ENCODE results near the gene TSHZ3. TPM values are rescaled to one million over a fixed set of nuclear protein-coding genes. Genes with fewer than 3 reads are reported as not detected.

TSHZ3 gene
- total and polyA plus RNA-seq, 9 of the 15 experiments (the other 6 are each of a cell fraction or from before 2014, with no cell fraction given): 0.03 to 0.13 (median 0.05) TPM; not detected in 5

DNA sequence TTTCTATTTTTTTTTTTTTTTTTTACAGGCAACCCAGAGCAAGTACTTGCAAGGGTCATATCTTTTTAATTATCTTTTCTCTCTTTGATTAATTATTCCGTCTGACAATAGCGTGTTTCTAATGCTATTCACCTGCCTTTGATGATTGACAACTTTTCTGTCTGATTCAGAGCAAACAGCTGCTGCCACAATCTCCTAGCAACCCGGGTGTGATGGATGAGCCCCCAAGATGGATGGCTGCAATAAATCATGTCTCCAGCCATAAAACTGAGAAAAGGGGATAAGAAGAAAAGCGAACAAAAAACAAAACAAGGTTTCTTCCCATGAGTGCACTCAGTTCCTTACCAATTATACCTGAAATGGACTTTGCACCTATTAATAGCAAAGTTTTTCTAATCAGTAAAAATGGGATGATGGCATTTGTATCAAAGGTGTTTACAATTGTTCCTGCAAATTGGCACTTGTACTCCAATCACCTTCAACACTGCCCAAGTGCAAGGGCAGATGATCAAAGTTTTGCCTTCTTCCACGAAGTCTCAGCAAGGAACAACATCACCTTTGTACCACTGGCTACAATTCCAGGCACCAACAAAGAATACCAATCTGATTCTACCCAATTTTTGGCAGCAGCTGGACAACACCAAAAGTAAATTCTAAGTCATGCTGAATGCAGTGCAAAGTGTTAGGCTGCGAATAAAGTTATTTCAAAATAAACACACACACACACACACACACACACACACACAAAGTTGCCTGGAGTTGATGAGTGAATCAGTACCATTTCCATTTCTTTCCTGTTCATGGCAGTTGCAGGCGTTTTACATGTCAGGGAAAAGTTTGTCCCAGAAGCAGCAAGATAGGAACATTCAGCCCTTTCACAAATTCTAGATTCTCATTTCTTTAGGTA lies 12.0 kb downstream of the TSHZ3 start:
- FAIRE-seq: no peak
- WGBS (ENCODE audit: insufficient coverage, low coverage, missing lambda C conversion rate): 0% methylated on average over 7 of the region's 7 CpGs
- BruUV-seq (replicated peaks): no TSS peak
- H3K27me3 ChIP-seq (ENCODE audit: control insufficient read depth in 2 of 2, insufficient read depth in 2 of 2, low read length in 2 of 2): peaks cover 7 to 29% of the 10 kb centered on the region in 2 experiments; a peak in 3 of 5 replicates
- ChIA-PET POLR2A (no interaction called here), CTCF (ENCODE audit: low intra/inter-chr PET ratio) (no interaction called here)
- H3K36me3 ChIP-seq (ENCODE audit: control insufficient read depth, insufficient read depth, low read length): no peaks in the 10 kb centered on the region
- no peak overlapping the region for H3K27ac ChIP-seq (ENCODE audit: extremely low read depth, low read depth, low read length)
- peaks cover 6% of the 10 kb centered on the region; the same call in 1 of the 2 replicates for H4K20me1 ChIP-seq (replicated peaks; ENCODE audit: control insufficient read depth, insufficient read depth, low read length)
- in situ Hi-C loops (cut with MboI): no loop called here
- H3K4me2 ChIP-seq (ENCODE audit: insufficient read depth, low read length): no peak overlapping the region
- peaks cover 3% of the 10 kb centered on the region for H3K9me1 ChIP-seq (ENCODE audit: control insufficient read depth, insufficient read depth, low read length)
- ATAC-seq: no peak
- no peaks in the 10 kb centered on the region; a peak in 1 of 5 replicates for H3K4me1 ChIP-seq (replicated peaks in 1 of 2; ENCODE audit: control insufficient read depth in 2 of 2, insufficient read depth in 2 of 2, low read length in 2 of 2)
- no peak overlapping the region for H3K9ac ChIP-seq (ENCODE audit: insufficient read depth in 1 of 2, low read depth in 2 of 2, low read length in 2 of 2)
- intact Hi-C loops (cut with micrococcal nuclease): no loop called here
- H3K9me3 ChIP-seq (replicated peaks; ENCODE audit: control insufficient read depth, insufficient read depth, low read depth, low read length): no peaks in the 10 kb centered on the region
- no peak for TF ChIP-seq ZNF586 (CRISPR knock-in tag; conservative IDR thresholded peaks at IDR 0.05)
- no peak for TF ChIP-seq TEAD1 (CRISPR knock-in tag; IDR thresholded peaks at IDR 0.05)
- TF ChIP-seq HDAC3 (IDR thresholded peaks at IDR 0.05; ENCODE audit: borderline replicate concordance, partially characterized antibody): no peak
- TF ChIP-seq, protein P1, sequence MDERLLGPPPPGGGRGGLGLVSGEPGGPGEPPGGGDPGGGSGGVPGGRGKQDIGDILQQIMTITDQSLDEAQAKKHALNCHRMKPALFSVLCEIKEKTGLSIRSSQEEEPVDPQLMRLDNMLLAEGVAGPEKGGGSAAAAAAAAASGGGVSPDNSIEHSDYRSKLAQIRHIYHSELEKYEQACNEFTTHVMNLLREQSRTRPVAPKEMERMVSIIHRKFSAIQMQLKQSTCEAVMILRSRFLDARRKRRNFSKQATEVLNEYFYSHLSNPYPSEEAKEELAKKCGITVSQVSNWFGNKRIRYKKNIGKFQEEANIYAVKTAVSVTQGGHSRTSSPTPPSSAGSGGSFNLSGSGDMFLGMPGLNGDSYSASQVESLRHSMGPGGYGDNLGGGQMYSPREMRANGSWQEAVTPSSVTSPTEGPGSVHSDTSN (CRISPR knock-in tag; IDR thresholded peaks at IDR 0.05; ENCODE audit: low read depth): no peak
- TF ChIP-seq, protein P1 (tag; conservative IDR thresholded peaks at IDR 0.05; ENCODE audit: low read depth): peak; percentile 60; the same call in 1 of the 2 replicates
- TF ChIP-seq, protein P2, sequence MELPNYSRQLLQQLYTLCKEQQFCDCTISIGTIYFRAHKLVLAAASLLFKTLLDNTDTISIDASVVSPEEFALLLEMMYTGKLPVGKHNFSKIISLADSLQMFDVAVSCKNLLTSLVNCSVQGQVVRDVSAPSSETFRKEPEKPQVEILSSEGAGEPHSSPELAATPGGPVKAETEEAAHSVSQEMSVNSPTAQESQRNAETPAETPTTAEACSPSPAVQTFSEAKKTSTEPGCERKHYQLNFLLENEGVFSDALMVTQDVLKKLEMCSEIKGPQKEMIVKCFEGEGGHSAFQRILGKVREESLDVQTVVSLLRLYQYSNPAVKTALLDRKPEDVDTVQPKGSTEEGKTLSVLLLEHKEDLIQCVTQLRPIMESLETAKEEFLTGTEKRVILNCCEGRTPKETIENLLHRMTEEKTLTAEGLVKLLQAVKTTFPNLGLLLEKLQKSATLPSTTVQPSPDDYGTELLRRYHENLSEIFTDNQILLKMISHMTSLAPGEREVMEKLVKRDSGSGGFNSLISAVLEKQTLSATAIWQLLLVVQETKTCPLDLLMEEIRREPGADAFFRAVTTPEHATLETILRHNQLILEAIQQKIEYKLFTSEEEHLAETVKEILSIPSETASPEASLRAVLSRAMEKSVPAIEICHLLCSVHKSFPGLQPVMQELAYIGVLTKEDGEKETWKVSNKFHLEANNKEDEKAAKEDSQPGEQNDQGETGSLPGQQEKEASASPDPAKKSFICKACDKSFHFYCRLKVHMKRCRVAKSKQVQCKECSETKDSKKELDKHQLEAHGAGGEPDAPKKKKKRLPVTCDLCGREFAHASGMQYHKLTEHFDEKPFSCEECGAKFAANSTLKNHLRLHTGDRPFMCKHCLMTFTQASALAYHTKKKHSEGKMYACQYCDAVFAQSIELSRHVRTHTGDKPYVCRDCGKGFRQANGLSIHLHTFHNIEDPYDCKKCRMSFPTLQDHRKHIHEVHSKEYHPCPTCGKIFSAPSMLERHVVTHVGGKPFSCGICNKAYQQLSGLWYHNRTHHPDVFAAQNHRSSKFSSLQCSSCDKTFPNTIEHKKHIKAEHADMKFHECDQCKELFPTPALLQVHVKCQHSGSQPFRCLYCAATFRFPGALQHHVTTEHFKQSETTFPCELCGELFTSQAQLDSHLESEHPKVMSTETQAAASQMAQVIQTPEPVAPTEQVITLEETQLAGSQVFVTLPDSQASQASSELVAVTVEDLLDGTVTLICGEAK (IDR thresholded peaks at IDR 0.05): peak; percentile 75
- TF ChIP-seq, protein P2 (CRISPR knock-in tag; IDR thresholded peaks at IDR 0.05): no peak
- no peaks in the 10 kb centered on the region for H3K79me2 ChIP-seq (ENCODE audit: control insufficient read depth, insufficient read depth, low read length)
- no peak overlapping the region for H3K4me3 ChIP-seq
- H2AFZ ChIP-seq (ENCODE audit: low read depth, low read length): no peak overlapping the region
- DNase-seq (ENCODE audit: extremely low read depth in 1 of 4, low spot score in 3 of 4): no peak

All from K562 (cell line).